Psoas muscle (tissue), 8 donors: Measurements from ENCODE around the gene ANKRD23. TPM values are rescaled to one million over a fixed set of nuclear protein-coding genes. Genes with fewer than 3 reads are reported as not detected.
A peak's percentile ranks its signal among the peaks of the same experiment; 100 is the strongest.

Experiments used
- ATAC-seq, 4 donors: fragments of 200-7000 bp; cut with Tn5 transposase; one replicate each; pipeline ENCODE4 v1.9.1; 2020; ENCODE audit warnings: moderate library complexity in 3 of 4, mild to moderate bottlenecking in 2 of 4
- DNase-seq, 2 donors: peaks; one replicate each; pipeline ENCODE4 v3.0.0-alpha.2; 2020
- H3K27ac ChIP-seq: fragments of 200-600 bp; one replicate; pipeline ENCODE4 v1.8.0; 2022
- H3K27me3 ChIP-seq, 3 donors: fragments of 200-600 bp in 1 of 3; one replicate each; pipeline versions ENCODE4 v1.6.1 to v1.8.0; 2013 to 2022; ENCODE audit warnings: low read length in 2 of 3, mild to moderate bottlenecking in 2 of 3, moderate library complexity in 1 of 3; ENCODE audit not compliant: insufficient read depth in 3 of 3
- H3K36me3 ChIP-seq, 2 donors: fragments of 200-600 bp in 1 of 2; one replicate each; pipeline versions ENCODE4 v1.6.1 to v1.8.0; 2013 to 2022; ENCODE audit warnings: low read depth in 1 of 2, mild to moderate bottlenecking in 1 of 2, moderate library complexity in 1 of 2; ENCODE audit not compliant: insufficient read depth in 1 of 2
- H3K4me1 ChIP-seq: fragments of 200-600 bp; one replicate; pipeline ENCODE4 v1.8.0; 2022
- H3K4me3 ChIP-seq: fragments of 200-600 bp; one replicate; pipeline ENCODE4 v1.8.0; 2022; ENCODE audit warnings: mild to moderate bottlenecking
- H3K9me3 ChIP-seq: fragments of 200-600 bp; one replicate; pipeline ENCODE4 v1.8.0; 2022
- CTCF ChIP-seq: fragments of 200-600 bp; IDR thresholded peaks from one replicate; pipeline ENCODE4 v1.8.0; 2022; ENCODE audit warnings: antibody characterized with exemption
- WGBS, 3 donors: extraction: QIAGEN DNeasy Blood & Tissue Kit; methylation state at CpG; one replicate each; pipeline versions ENCODE4 v1.1.6 to v1.1.7; 2013; 5-methylcytosine and 5-hydroxymethylcytosine counted together
- intact Hi-C, 2 donors: fragments of 100-400 bp; cut with DNase I; formaldehyde crosslinking; loops; one replicate each; pipeline versions ENCODE4 v1.11.0 to v1.14.2; 2022
- polyA plus RNA-seq, 3 donors: library from polyadenylated mRNA; stranded (reverse); fragments of 200-250 nt; gene quantifications; one replicate each; pipeline ENCODE4 v1.2.3, GENCODE V29; 2013
- total RNA-seq, 4 donors: library from RNA; stranded (reverse); fragmentation: NEBNext Ultra II Directional in 2 of 4; extraction: Animal tissue kit (Norgen Biotek cat#: 25700) in 2 of 4; gene quantifications; one replicate each; pipeline versions ENCODE4 v1.2.1 to v1.2.4, GENCODE V29; 2021 to 2023
- donor health status: healthy with polysubstance abuse.
- donor health status: DM: no; HTN: no; CAD: no; lungs with moderate emphysema.
- donor health status: Bipolar disorder and iron deficiency.
- donor health status: healthy.
- donor health status: DM: yes; HTN: yes; CAD: no.
- donor health status: DM: no; HTN: no; CAD: no.
- donor health status: DM: no; HTN: no; CAD: no.
- donor health status: DM: yes; HTN: yes; CAD: no.

ANKRD23 gene
- total and polyA plus RNA-seq, 7 donors = 256 to 1,374 (median 788) TPM

- no peak overlapping the region for H3K27ac ChIP-seq
- DNase-seq = peak in 1 of 2 donors; percentile 62
- H3K27me3 ChIP-seq = no peaks in the 10 kb centered on the region
- 84 to 87% (median 85%) methylated on average over 22 of the region's 22 CpGs for WGBS, 3 donors
- TF ChIP-seq CTCF = no peak
- ATAC-seq = peak in 2 of 4 donors; percentile 6 to 9
- no peaks in the 10 kb centered on the region for H3K9me3 ChIP-seq
- intact Hi-C loops = no loop called here
- peaks cover 10% of the 10 kb centered on the region for H3K4me1 ChIP-seq
- H3K36me3 ChIP-seq = peaks cover 6 to 83% of the 10 kb centered on the region in 2 donors
- H3K4me3 ChIP-seq = no peak overlapping the region
These were observed 17.1 kb downstream of the ANKRD23 start for GRCh38 chr2:96826546-96827278.

GRCh38 chr2:96825057-96825456 lies 18.8 kb downstream of the ANKRD23 start:
- TF ChIP-seq CTCF = no peak
- no peak for ATAC-seq
- intact Hi-C loops = no loop called here

GRCh38 chr2:96824079-96824870 lies 19.5 kb downstream of the ANKRD23 start:
- intact Hi-C loops = no loop called here

More at GRCh38 chr2:96825057-96825456, 18.8 kb downstream of the ANKRD23 start:
- no peaks in the 10 kb centered on the region for H3K27me3 ChIP-seq
- no peaks in the 10 kb centered on the region for H3K9me3 ChIP-seq
- peaks cover 23% of the 10 kb centered on the region for H3K4me1 ChIP-seq
- H3K4me3 ChIP-seq = no peak overlapping the region
- peak in 1 of 2 donors; percentile 42 for DNase-seq
- WGBS, 3 donors = 86 to 93% (median 86%) methylated on average over 14 of the region's 14 CpGs
- H3K36me3 ChIP-seq = peaks cover 6 to 68% of the 10 kb centered on the region in 2 donors
- H3K27ac ChIP-seq = no peak overlapping the region

GRCh38 chr2:96823198-96823597 lies 20.6 kb downstream of the ANKRD23 start:
- ATAC-seq (no peak), DNase-seq (peak in 1 of 2 donors; percentile 54)
- H3K27ac ChIP-seq = peak overlapping the region; percentile 19
- H3K4me3 ChIP-seq = no peak overlapping the region
- intact Hi-C loops = no loop called here
- 74 to 86% (median 78%) methylated on average over 11 of the region's 11 CpGs for WGBS, 3 donors
- no peaks in the 10 kb centered on the region for H3K27me3 ChIP-seq
- no peak for TF ChIP-seq CTCF
- H3K9me3 ChIP-seq = no peaks in the 10 kb centered on the region
- peaks cover 2 to 62% of the 10 kb centered on the region in 2 donors for H3K36me3 ChIP-seq
- H3K4me1 ChIP-seq = peaks cover 41% of the 10 kb centered on the region

More at GRCh38 chr2:96824079-96824870, 19.5 kb downstream of the ANKRD23 start:
- no peak overlapping the region for H3K4me3 ChIP-seq
- no peak for TF ChIP-seq CTCF
- peaks cover 31% of the 10 kb centered on the region for H3K4me1 ChIP-seq
- ATAC-seq (no peak), DNase-seq (peak in 1 of 2 donors; percentile 36)
- H3K9me3 ChIP-seq = no peaks in the 10 kb centered on the region
- peaks cover 6 to 66% of the 10 kb centered on the region in 2 donors for H3K36me3 ChIP-seq
- 58 to 75% (median 61%) methylated on average over 6 of the region's 6 CpGs for WGBS, 3 donors
- H3K27ac ChIP-seq = no peak overlapping the region
- no peaks in the 10 kb centered on the region for H3K27me3 ChIP-seq
